Stimulated activated CD8-positive, alpha-beta memory T cell treated with anti-CD3 and anti-CD28 coated beads, Interleukin-12 subunit alpha, Interleukin-12 subunit beta, amount 100 ng/mL, for 1 hour (primary cell): ENCODE data around the gene MAT2B.

Experiments
- DNase-seq: peaks from one replicate; pipeline ENCODE4 v3.0.0-alpha.2; 2020; ENCODE audit warnings: low read depth

Gene MAT2B

GRCh38 chr5:163551156-163551555 is 45.7 kb downstream of the MAT2B start:
- no peak for DNase-seq

DNA sequence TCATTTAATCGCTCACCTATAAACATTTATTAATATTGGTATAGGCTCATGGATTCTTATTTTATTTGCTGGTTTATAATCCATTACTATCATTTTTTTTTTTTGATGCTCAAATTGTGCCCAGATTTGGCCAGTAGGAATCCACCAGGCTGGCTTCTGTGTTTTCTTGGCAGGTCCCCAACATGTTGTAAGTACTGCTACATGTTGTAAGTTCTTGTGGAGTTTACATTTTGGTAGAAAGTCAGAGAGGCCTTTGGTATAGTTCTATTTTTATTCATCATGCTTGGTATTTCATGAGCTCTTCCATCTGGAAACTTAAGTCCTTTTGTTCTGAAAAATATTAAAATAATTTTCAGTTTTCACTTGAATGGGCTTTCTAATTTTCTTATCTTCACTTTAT is 47.1 kb downstream of the MAT2B start:
- no peak for DNase-seq

- no peak for DNase-seq
These were observed 55.9 kb downstream of the MAT2B start for GRCh38 chr5:163561339-163561738.

DNA sequence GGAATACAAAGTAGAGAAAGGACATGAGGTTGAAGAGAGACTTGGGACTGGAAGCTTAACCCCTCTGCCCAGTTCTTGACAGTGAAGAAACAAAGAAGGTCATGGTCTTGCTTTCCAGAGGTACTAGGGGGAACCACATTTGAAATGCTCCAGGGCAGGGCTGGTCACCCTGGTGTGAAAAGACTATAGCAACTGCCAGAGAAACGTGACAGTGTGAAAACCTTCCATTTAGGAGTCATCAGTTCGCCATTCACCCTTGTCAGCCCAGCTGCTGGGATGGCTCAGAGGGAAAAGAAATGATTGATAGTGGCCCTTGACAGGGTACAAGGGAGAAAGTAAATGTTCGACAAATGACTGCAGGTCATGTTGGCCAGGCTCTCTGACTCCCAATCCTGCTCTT is 56.7 kb downstream of the MAT2B start:
- no peak for DNase-seq

DNA sequence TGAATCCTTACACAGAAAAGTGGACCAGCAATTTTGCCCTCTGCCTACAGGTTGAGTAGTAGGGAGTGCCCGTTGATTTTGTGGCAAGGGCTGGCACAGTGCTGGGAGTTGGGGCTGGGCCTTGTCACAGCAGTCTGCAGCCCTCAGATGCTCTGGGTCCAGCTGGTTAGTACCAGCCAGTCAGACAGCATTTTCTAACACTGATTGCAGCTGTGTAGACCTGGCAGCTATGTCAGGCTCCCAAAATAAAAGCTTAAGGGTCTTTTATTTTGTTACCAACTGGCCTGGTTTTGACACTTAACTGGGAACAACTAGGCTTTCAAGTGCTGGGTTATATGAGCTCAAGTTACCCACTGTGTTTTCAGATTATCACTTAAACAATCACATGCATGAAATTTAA is 57.7 kb downstream of the MAT2B start:
- no peak for DNase-seq

DNA sequence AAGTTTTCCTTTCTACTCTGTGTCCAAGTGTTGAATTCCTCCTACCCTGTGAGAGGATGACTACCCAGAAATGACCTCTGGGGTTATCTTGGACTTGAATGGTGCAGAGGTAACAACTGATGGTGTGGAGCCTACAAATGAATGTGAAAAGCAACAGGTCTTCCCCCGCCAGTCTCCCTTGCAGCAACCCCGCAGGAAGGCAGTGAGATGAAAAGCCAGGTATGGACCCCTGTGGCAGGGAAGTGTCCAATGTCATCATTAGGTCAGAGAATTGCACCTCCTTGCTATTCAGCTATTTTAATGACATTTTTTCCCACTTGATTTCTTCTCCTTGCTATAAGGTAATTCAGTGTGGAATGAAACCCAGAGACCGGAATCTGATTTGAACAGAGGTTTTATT is 58.5 kb downstream of the MAT2B start:
- DNase-seq = no peak

DNA sequence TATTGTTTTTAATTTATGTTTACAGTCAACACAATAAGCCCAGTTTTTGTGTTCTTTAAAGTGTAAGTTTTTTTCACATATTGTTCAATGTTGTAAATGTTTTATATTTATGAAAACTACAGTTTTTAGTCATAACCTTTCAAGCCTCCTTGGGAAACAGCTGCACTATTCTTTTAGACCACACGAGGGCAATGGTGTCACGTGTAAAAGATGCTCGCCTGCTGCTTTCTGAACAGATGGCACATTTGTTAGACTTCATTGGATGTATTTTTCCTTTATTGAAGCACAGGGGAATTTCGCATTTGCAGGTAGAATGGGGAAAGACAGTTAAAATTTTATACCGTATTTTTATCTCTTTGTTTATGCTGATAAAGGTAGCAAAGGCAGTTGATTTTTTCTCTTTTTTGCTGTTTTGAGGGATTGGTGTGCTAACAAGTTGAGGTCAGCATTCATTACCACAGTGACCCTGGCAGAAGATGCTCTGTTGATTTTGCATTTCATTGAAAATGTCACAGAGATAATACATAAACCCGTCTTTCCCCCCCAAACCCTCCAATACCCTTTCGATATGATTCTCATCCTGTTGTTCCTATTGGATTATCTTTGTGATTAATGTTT is 59.0 kb downstream of the MAT2B start:
- DNase-seq = peak; percentile 39

- DNase-seq = no peak
These were observed 60.1 kb downstream of the MAT2B start for GRCh38 chr5:163565492-163565891.

DNA sequence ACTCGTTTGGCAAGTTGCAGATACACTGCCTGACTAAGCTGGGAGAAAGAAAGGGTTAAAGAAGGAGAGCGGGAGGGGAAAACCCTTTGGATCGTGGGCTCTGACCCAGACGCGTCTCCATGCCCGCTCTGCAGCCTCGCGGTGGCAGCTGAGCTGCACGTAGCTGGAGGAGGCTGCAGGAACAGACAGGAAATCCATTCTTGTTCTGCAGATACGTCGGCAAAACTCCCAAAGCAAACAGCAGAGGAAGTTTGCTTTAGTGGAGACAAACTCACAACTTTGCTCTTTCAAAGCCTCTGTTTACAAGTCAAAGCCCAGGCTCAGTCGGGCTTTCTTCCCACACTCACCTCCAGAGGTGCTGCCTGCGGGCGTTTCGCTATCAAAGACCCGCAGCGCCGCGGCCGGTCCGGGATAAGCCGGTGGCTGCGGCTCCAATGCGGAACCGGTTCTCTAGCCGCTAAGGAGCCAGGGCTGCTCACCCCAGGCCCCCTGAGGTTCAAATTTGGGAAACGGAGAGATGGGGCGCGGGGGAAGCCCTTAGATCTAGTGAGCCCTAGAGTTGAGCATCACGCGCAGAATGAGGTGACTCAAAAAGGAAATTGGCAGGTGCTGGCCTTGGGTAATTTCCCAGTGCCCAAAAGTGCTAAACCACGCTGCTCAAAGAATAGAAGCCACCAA is 60.7 kb downstream of the MAT2B start:
- no peak for DNase-seq

DNA sequence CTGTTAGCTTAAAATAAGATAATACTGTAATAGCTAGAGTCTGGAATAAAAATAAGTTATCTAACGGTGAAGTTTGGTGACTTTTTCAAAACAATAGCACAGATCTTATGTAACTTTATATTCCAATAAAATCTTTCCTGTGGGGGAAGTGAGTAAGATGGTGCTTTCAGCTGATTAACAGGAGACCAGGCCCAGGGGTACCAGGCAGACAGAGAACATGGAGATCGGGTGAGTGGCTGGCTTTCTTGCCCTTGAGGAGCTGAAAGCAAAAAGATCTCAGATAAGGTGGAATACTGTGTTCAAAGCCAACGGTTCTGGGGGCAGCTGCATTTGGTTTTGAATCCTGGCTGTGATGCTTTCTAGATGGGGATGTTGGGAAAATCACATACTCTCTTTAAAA is 61.3 kb downstream of the MAT2B start:
- DNase-seq = no peak

GRCh38 chr5:163567811-163568210 is 62.4 kb downstream of the MAT2B start:
- DNase-seq = no peak
